CD4-positive, alpha-beta T cell treated with Interleukin-17A for 1 hour (primary cell): ENCODE measurements around the gene CIAO3.

Source experiments
- DNase-seq: peaks from one replicate; pipeline ENCODE4 v3.0.0-alpha.2; 2020

CIAO3 gene

DNA sequence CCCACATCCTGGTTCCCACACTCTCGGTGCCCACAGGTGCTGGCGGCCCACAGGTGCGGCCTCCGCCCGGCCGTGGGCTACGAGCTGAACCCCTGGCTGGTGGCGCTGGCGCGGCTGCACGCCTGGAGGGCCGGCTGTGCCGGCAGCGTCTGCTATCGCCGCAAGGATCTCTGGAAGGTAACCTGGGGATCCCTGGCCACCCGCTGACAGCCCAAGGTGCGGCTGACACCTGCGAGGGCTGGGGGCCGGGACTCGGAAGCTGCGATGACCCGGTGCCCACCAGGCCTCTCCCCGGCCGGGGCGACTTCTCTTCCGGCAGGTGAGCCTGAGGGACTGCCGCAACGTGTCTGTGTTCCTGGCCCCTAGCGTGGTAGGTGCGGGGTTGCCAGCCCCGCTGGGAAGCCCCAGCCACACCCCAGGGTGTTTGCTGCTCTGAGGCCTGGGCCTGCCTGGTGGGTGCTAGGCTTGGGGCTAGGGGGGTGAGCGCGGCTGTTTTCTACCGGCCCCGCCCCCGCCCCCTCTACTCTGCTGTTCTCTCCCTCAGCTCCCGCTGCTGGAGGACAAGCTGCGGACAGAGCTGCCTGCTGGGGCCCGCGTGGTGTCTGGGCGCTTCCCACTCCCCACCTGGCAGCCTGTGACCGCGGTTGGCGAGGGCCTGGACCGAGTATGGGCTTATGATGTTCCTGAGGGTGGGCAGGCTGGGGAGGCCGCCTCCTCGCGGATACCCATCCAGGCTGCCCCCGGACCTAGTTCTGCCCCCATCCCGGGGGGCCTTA, 18.8 kb downstream of the CIAO3 start:
- peak; percentile 45 for DNase-seq

GRCh38 chr16:720990-721764, 19.6 kb downstream of the CIAO3 start, which contains the start of gene ANTKMT:
TSS of gene ANTKMT (plus strand) at chr16:721146. CDS start at chr16:721275, 129 bp downstream.
- peak; percentile 82 for DNase-seq

GRCh38 chr16:720447-720989, 20.3 kb downstream of the CIAO3 start:
- peak; percentile 43 for DNase-seq

DNA sequence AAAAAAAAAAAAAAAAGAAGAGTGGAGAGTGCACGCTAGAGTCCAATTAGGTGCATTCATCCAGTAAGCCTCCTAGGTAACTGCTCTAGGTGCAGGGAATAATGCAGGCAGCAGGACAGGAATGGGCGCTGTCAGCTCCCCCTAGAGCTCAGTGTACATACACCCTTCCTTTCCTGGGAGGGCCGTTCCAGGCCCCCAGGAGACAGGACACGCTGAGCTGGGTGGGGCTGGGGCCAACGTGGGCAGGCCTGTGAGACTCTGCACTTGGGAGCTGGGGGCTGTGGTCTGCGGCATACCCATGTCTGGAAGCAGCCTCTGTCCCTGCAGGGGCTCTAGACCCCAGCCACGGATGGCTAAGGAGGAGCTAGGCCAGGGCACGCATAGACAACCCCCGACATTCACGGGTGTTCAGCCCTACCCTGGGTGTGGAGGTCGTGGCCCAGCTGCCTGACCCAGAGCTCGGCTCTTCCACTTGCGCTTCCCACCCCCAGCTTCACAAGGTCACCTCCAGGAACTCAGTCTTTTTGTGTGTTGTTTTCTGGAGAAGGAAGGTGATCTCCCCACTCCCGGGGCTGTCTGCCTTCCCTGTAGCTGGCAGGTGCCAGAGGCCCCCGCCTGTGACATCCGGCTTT, 20.9 kb downstream of the CIAO3 start:
- DNase-seq, result no peak

DNA sequence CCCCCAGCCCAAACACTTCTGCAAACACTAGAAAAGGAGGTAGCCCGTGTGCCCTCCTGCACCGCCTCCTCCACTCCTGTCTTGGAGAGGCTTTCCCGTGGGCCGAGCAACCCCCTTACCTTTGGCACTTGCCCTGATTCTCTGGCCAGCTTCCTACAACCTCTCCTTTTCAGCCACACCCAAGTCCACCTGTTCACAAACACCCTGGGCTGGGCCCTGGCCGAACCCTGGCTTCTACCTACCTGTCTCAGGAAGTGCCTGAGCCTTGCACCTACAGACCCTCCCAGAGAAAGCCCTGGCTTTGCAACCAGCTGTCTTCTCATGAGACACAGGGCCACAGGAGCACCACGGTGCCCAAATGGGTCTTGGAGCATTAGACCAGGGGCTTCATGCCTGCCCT, 21.9 kb downstream of the CIAO3 start:
- DNase-seq, result no peak

GRCh38 chr16:718389-718788, 22.4 kb downstream of the CIAO3 start:
- no peak for DNase-seq

- no peak for DNase-seq
These were observed 23.1 kb downstream of the CIAO3 start for GRCh38 chr16:717450-718245.

DNA sequence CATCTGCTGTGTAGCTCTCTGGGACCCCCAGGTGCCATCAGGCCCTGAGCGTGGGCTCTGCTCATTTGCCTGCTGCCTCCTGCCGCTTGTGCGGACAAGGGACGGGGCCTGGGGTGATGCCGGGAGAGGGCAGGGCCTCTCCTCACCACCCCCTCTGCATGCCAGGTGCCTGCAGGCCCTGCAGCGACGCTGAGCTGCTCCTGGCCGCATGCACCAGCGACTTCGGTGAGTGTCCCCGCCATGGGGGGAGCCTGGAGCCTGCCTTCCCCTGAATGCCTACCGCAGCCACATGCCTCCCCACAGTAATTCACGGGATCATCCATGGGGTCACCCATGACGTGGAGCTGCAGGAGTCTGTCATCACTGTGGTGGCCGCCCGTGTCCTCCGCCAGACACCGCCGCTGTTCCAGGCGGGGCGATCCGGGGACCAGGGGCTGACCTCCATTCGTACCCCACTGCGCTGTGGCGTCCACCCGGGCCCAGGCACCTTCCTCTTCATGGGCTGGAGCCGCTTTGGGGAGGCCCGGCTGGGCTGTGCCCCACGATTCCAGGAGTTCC, 23.9 kb downstream of the CIAO3 start:
- no peak for DNase-seq

- no peak for DNase-seq
These were observed 24.6 kb downstream of the CIAO3 start for GRCh38 chr16:716200-716568.

- no peak for DNase-seq
These were observed 25.2 kb downstream of the CIAO3 start for GRCh38 chr16:715477-716199.

DNA sequence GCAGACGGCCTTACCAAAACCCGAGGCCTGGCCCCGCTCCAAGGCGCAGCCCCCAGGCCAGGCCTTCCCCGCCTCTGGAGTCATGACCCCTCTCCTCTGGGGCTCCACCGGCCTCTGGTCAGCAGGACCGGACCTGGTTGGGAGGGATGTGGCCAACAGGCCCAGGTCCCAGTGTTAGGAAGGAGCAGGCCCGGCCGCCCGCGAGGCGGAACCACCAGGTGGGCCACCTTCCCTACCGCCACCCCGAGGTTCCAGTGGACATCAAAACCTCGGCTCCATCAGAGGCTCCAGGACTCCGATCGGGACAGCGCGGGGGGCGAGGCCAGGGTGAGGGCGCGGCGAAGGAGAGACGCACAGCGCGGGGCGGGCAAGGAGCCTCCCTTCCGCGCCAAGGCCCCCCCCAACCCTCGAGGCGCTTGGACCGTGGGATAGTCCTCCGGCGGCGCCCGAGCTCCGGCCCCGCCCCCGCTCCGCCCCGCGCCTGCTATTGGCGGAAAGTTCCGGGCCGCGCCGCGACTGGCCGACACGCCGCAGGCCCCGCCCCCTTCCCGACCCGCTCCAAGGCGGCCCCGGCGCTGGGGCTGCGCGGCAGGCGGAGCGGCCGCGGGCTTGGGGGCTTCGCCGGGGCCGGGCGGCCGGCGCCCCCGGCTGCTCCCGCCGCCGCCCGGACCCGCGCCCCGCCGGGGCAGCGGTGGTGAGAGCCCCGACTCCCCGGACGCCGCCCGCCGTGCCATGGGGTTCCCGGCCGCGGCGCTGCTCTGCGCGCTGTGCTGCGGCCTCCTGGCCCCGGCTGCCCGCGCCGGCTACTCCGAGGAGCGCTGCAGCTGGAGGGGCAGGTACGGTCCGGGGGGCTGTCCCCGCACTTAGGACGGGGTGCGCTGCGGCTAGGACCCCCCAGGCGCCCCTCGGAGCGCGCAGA, 26.0 kb downstream of the CIAO3 start, which contains the start of gene METRN:
METRN (plus strand) TSS at position 561 of the 919 bp plus-strand sequence; CDS start at position 733, 172 bp downstream.
- DNase-seq, result peak; percentile 87

DNA sequence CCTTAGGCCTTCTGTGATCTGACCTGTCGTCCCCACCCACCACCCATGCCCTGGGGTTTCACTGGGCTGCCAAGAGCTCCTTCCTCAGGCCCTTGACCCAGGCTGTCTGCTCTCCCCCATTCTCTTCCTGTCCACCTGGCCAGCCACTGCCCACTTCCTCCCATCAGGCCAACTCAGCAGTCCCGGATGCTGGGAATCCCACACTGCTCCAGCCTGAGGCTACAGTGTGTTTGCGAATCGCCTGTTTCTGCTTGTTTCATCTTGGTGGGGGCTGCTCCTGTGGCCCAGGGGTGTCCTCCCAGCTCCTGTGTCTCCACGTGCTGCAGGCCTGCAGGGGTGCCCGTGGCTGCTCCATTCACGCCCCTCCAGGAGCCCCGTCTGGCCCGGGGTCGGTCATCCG, 26.7 kb downstream of the CIAO3 start:
- DNase-seq, result no peak

- peak; percentile 64 for DNase-seq
These were observed 28.0 kb downstream of the CIAO3 start for GRCh38 chr16:712740-713250.

- DNase-seq, result peak; percentile 79
These were observed 29.1 kb downstream of the CIAO3 start for GRCh38 chr16:711548-712320.

GRCh38 chr16:711084-711483, 29.7 kb downstream of the CIAO3 start:
- DNase-seq, result no peak

DNA sequence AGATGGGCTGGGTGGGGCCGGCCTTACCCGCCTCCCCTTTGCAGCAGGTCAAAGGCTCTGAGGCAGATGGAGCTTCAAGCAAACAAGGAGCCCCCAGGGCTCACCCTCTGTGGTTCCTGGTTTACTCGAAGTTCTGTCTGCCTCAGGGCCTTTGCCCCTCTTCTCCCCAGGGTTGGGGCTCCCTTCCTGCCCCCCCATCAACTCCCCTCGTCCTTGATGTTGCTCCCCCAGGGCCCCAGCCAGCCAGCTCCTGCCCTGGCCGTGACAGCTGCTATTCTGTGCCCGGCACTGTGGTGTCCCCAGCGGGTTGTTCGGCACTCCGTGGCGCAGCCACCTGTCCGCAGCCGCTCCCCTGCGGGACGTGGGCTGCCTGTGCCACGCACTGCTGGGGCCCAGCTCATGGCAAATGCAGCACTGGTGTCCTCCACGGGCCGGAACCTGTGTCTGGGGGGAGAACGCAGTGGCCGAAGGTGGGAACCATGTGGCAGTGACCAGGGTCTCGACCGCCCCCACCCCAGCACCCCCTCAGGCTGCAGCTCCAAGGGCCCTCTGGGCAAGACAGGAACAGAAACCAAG, 30.2 kb downstream of the CIAO3 start:
- no peak for DNase-seq

DNA sequence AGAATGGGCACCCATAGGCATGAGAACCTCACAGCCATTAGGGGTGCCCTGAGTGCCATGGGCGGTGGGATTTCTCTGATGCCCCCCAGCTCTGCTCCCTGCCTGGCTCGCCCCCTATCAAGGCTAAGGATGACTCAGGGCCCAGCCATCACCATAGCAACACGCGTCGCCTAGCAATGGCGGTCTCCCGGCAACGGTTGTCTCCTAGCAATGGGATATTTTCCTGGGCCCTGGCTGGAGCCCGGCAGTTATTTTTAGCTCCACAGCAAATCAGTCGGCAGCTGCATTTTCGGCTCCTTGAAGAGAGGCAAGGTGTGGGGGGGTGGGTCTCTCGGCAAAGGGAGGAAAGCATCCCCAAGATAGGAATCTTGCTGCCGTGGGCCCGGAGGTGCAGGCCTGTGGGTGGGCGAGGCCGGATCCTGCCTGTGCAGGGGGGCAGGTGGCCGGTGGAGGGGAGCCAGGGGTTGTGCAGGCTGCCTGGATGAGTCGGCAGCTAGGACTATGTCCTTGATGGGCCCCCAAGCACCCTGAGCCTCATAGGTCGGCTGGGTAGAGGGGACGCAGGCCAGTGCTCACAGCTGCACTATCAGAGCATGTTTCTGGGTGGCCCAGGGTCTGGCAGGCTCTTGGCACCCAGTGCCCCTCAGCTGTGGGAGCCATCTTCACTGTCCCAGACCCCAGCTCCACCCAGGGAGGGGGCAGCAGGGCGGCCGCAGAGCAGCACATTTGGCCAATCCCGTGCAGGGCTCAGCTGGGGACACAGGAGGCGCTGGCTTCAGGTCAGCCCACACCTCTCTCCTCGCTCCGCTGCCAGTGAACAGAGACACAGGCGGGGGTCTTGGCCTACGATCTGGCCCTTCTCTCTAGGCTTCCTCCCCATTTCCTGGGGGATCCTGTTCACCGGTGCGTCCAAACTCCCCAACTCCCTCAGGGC, 31.0 kb downstream of the CIAO3 start:
- no peak for DNase-seq

DNA sequence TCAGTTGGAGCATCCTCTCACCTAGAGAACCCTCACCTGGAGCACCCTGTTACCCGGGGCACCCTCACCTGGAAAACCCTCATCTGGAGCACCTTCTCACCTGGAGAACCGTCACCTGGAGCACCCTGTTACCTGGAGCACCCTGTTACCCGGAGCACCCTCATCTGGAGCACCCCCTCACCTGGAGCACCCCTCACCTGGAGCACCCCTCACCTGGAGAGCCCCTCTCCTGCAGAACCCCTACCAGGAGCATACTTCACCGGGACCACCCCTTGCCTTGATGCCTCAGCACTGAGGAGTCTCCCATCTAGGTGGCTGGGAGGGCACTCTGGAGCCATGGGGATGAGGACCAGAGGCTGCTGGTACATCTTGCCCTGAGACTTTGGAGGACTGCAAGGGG, 31.8 kb downstream of the CIAO3 start:
- no peak for DNase-seq
